Uterus (tissue), 4 donors: ENCODE data around the gene ARHGAP45. TPM values are rescaled to one million over a fixed set of nuclear protein-coding genes. Genes with fewer than 3 reads are reported as not detected.

Source experiments
- DNase-seq, 2 donors: peaks; one replicate each; pipeline ENCODE4 v3.0.0-alpha.2; 2019 to 2020
- H3K27ac ChIP-seq, 2 donors: fragments of 200-600 bp; sonication (generic); 1 replicate in 1 of 2; 2 replicates in 1 of 2; pipeline ENCODE4 v1.5.1; 2016 to 2018
- H3K27me3 ChIP-seq, 2 donors: fragments of 200-600 bp; sonication (generic); one replicate each; pipeline ENCODE4 v1.5.1; 2018 to 2019; ENCODE audit warnings: control low read depth in 1 of 2
- H3K36me3 ChIP-seq, 2 donors: fragments of 200-600 bp; sonication (generic); one replicate each; pipeline ENCODE4 v1.5.1; 2019; ENCODE audit warnings: control low read depth in 1 of 2
- H3K4me1 ChIP-seq, 2 donors: fragments of 200-600 bp; sonication (generic); one replicate each; pipeline ENCODE4 v1.5.1; 2018 to 2019; ENCODE audit warnings: control low read depth in 1 of 2
- H3K4me3 ChIP-seq, 2 donors: fragments of 200-600 bp; sonication (generic); 1 replicate in 1 of 2; 2 replicates in 1 of 2; pipeline ENCODE4 v1.5.1; 2018 to 2019; ENCODE audit warnings: mild to moderate bottlenecking in 1 of 2
- H3K9me3 ChIP-seq, 2 donors: fragments of 200-600 bp; sonication (generic); one replicate each; pipeline ENCODE4 v1.5.1; 2019; ENCODE audit warnings: control low read depth in 1 of 2
- CTCF ChIP-seq, 4 experiments: fragments of 200-600 bp in 2 of 4; fragments of 450-650 bp in 2 of 4; sonication (generic) in 2 of 4; IDR thresholded peaks; one replicate each; pipeline ENCODE4 v1.5.1; 2016 to 2019; ENCODE audit warnings: antibody characterized with exemption in 4 of 4, mild to moderate bottlenecking in 2 of 4, moderate library complexity in 1 of 4
- POLR2A ChIP-seq, 2 donors: fragments of 450-650 bp; IDR thresholded peaks; one replicate each; pipeline ENCODE4 v1.6.1; 2016; ENCODE audit warnings: antibody characterized with exemption in 2 of 2, mild to moderate bottlenecking in 1 of 2, moderate library complexity in 1 of 2
- intact Hi-C: fragments of 100-400 bp; cut with DNase I; formaldehyde crosslinking; loops from one replicate; pipeline ENCODE4 v1.15.1; 2023; ENCODE audit warnings: low total_unique reads
- total RNA-seq, 4 donors: library from RNA; depleted of rRNA in 3 of 4; stranded (reverse); fragments of >200 nt in 3 of 4; gene quantifications; one replicate each; pipeline versions ENCODE4 v1.1.0 to v1.2.4, GENCODE V29; 2014 to 2023
- donor health status: DM: yes; HTN: yes; CAD: no.

The ARHGAP45 gene
- total RNA-seq, 4 donors from 2014 or later, result 4.1 to 154 (median 8.6) TPM

- intact Hi-C loops, result no loop called here
- DNase-seq, result peak in 1 of 2 donors; percentile 26
Measured at GRCh38 chr19:1130771-1131717, 64.1 kb downstream of the ARHGAP45 start.

GRCh38 chr19:1131718-1132551 lies 65.0 kb downstream of the ARHGAP45 start:
- Histone ChIP-seq H3K4me3 (peak overlapping the region; percentile 57 to 60), H3K9me3 (no peaks in the 10 kb centered on the region), H3K27me3 (no peaks in the 10 kb centered on the region), H3K36me3 (no peaks in the 10 kb centered on the region), H3K27ac (peak overlapping the region; percentile 87 to 90), H3K4me1 (peaks cover 0 to 31% of the 10 kb centered on the region in 2 donors)
- TF ChIP-seq CTCF (IDR thresholded peaks at IDR 0.05) (peak in 3 of 4 experiments; percentile 10 to 43 (median 30)), POLR2A (IDR thresholded peaks at IDR 0.05) (peak in 1 of 2 donors; percentile 36)
- peak; percentile 79 to 84 for DNase-seq
- intact Hi-C loops, result no loop called here

More at GRCh38 chr19:1130771-1131717, 64.1 kb downstream of the ARHGAP45 start:
- Histone ChIP-seq H3K9me3 (no peaks in the 10 kb centered on the region), H3K4me1 (peaks cover 0 to 23% of the 10 kb centered on the region in 2 donors), H3K27ac (peak overlapping the region; percentile 87 to 90), H3K27me3 (no peaks in the 10 kb centered on the region), H3K36me3 (no peaks in the 10 kb centered on the region), H3K4me3 (peak overlapping the region; percentile 57 to 60)
- TF ChIP-seq POLR2A (IDR thresholded peaks at IDR 0.05) (no peak), CTCF (IDR thresholded peaks at IDR 0.05) (no peak)

GRCh38 chr19:1132552-1133383 lies 65.8 kb downstream of the ARHGAP45 start:
- peak overlapping the region; percentile 87 to 90 for H3K27ac ChIP-seq
- peaks cover 0 to 31% of the 10 kb centered on the region in 2 donors for H3K4me1 ChIP-seq
- H3K9me3 ChIP-seq, result no peaks in the 10 kb centered on the region
- H3K36me3 ChIP-seq, result no peaks in the 10 kb centered on the region
- TF ChIP-seq POLR2A (IDR thresholded peaks at IDR 0.05) (no peak), CTCF (IDR thresholded peaks at IDR 0.05) (no peak)
- peak overlapping the region; percentile 57 to 60 for H3K4me3 ChIP-seq
- H3K27me3 ChIP-seq, result no peaks in the 10 kb centered on the region
- no peak for DNase-seq
- intact Hi-C loops, result no loop called here

GRCh38 chr19:1133471-1133929 lies 66.5 kb downstream of the ARHGAP45 start:
- H3K4me3 ChIP-seq, result no peak overlapping the region
- H3K27me3 ChIP-seq, result no peaks in the 10 kb centered on the region
- intact Hi-C loops, result no loop called here
- H3K9me3 ChIP-seq, result no peaks in the 10 kb centered on the region
- peaks cover 0 to 31% of the 10 kb centered on the region in 2 donors for H3K4me1 ChIP-seq
- peak overlapping the region; percentile 87 to 90 for H3K27ac ChIP-seq
- TF ChIP-seq CTCF (IDR thresholded peaks at IDR 0.05) (no peak), POLR2A (IDR thresholded peaks at IDR 0.05) (no peak)
- H3K36me3 ChIP-seq, result no peaks in the 10 kb centered on the region
- no peak for DNase-seq
